HEK293 (cell line): ENCODE data around the gene GRID2.
"Not testable (repeated sequence)": the region's sequence is repeated elsewhere in the genome, so short reads cannot be mapped to it uniquely, and the experiment has no call there.

Source experiments
- CTCF ChIA-PET: fragments of 350-600 bp; formaldehyde crosslinking; extraction: SDS; loops from one replicate; lab custom pipeline; 2021; ENCODE audit warnings: antibody characterized with exemption; lab: Yijun Ruan, JAX
- POLR2A ChIA-PET: fragments of 300-600 bp; formaldehyde crosslinking; extraction: SDS; loops from one replicate; lab custom pipeline; 2020; ENCODE audit warnings: antibody characterized with exemption, inconsistent platforms; lab: Yijun Ruan, JAX
- H3K27ac ChIP-seq: fragments of 200-500 bp; sonication (Bioruptor generic); 2 replicates; pipeline ENCODE4 v1.5.1; 2014; ENCODE audit warnings: low read depth, low read length, control low read depth, inconsistent platforms; ENCODE audit errors: extremely low read depth
- H3K36me3 ChIP-seq, 2 experiments: fragments of 200-500 bp in 1 of 2; sonication (Bioruptor generic) in 1 of 2; 1 replicate in 1 of 2; 2 replicates in 1 of 2; pipeline ENCODE4 v1.5.1; 2014 to 2017; ENCODE audit warnings: inconsistent platforms in 2 of 2, low read length in 2 of 2; ENCODE audit not compliant: control insufficient read depth in 2 of 2, insufficient read depth in 1 of 2
- H3K4me1 ChIP-seq: fragments of 200-500 bp; sonication (Bioruptor generic); 2 replicates; pipeline ENCODE4 v1.5.1; 2014; ENCODE audit warnings: mild to moderate bottlenecking, low read length, inconsistent platforms; ENCODE audit not compliant: control insufficient read depth, insufficient read depth
- H3K4me3 ChIP-seq: 2 replicates; pipeline ENCODE4 v1.5.1; 2011; ENCODE audit warnings: low read depth, mild to moderate bottlenecking, control low read depth, low read length, moderate library complexity
- H3K9me3 ChIP-seq: fragments of 200-500 bp; sonication (Bioruptor generic); 2 replicates; pipeline ENCODE4 v1.5.1; 2014; ENCODE audit warnings: low read depth, low read length, inconsistent platforms; ENCODE audit not compliant: control insufficient read depth, insufficient read depth
- HOXD13 ChIP-seq: sonication (generic); formaldehyde crosslinking; IDR thresholded peaks from 2 replicates; pipeline ENCODE4 v1.8.0; 2022; ENCODE audit warnings: missing genetic modification reagents, borderline replicate concordance
- OVOL3 ChIP-seq: fragments of 450-650 bp; formaldehyde crosslinking; IDR thresholded peaks from 2 replicates; pipeline ENCODE4 v1.5.1; 2016; ENCODE audit warnings: missing biosample characterization, missing genetic modification characterization
- PRDM6 ChIP-seq: fragments of 450-650 bp; formaldehyde crosslinking; IDR thresholded peaks from 2 replicates; pipeline ENCODE4 v1.5.1; 2017; ENCODE audit warnings: missing biosample characterization, missing genetic modification characterization
- RBAK ChIP-seq: fragments of 450-650 bp; formaldehyde crosslinking; IDR thresholded peaks from 2 replicates; pipeline ENCODE4 v1.5.1; 2016; ENCODE audit warnings: missing biosample characterization, missing genetic modification characterization
- SCRT2 ChIP-seq: fragments of 450-650 bp; formaldehyde crosslinking; IDR thresholded peaks from 2 replicates; pipeline ENCODE4 v1.5.1; 2016; ENCODE audit warnings: missing biosample characterization, missing genetic modification characterization
- SP7 ChIP-seq: fragments of 450-650 bp; formaldehyde crosslinking; IDR thresholded peaks from 2 replicates; pipeline ENCODE4 v1.5.1; 2016; ENCODE audit warnings: missing biosample characterization, missing genetic modification characterization
- ZBTB26 ChIP-seq: fragments of 450-650 bp; formaldehyde crosslinking; optimal IDR thresholded peaks from 2 replicates; pipeline ENCODE3; 2016; ENCODE audit warnings: missing biosample characterization, mild to moderate bottlenecking, missing genetic modification characterization
- ZNF148 ChIP-seq: fragments of 450-650 bp; formaldehyde crosslinking; IDR thresholded peaks from 2 replicates; pipeline ENCODE4 v1.5.0; 2017; ENCODE audit warnings: missing biosample characterization, missing genetic modification characterization, borderline replicate concordance
- ZNF2 ChIP-seq: fragments of 450-650 bp; formaldehyde crosslinking; IDR thresholded peaks from 2 replicates; pipeline ENCODE4 v1.5.1; 2016; ENCODE audit warnings: missing biosample characterization, missing genetic modification characterization
- ZNF391 ChIP-seq: fragments of 450-650 bp; formaldehyde crosslinking; IDR thresholded peaks from 2 replicates; pipeline ENCODE4 v1.5.1; 2016; ENCODE audit warnings: low read depth, missing biosample characterization, missing genetic modification characterization, borderline replicate concordance
- ZNF48 ChIP-seq: fragments of 450-650 bp; formaldehyde crosslinking; IDR thresholded peaks from 2 replicates; pipeline ENCODE4 v1.5.1; 2016; ENCODE audit warnings: missing biosample characterization, missing genetic modification characterization
- ZNF513 ChIP-seq: fragments of 450-650 bp; IDR thresholded peaks from 2 replicates; pipeline ENCODE4 v1.5.1; 2018; ENCODE audit warnings: missing biosample characterization, missing genetic modification characterization
- ZNF624 ChIP-seq: fragments of 450-650 bp; formaldehyde crosslinking; IDR thresholded peaks from 2 replicates; pipeline ENCODE4 v1.5.1; 2017; ENCODE audit warnings: missing biosample characterization, missing genetic modification characterization
- ZNF658 ChIP-seq: fragments of 450-650 bp; formaldehyde crosslinking; IDR thresholded peaks from 2 replicates; pipeline ENCODE4; 2016; ENCODE audit warnings: missing biosample characterization, missing genetic modification characterization
- ZNF670 ChIP-seq: fragments of 450-650 bp; formaldehyde crosslinking; IDR thresholded peaks from 2 replicates; pipeline ENCODE4 v1.5.1; 2016; ENCODE audit warnings: missing biosample characterization, missing genetic modification characterization, low read depth
- ZNF692 ChIP-seq: fragments of 450-650 bp; formaldehyde crosslinking; IDR thresholded peaks from 2 replicates; pipeline ENCODE4 v1.5.1; 2016; ENCODE audit warnings: missing biosample characterization, missing genetic modification characterization

The GRID2 gene

GRCh38 chr4:93299118-93299517 is 995.4 kb downstream of the GRID2 start:
- no peaks in the 10 kb centered on the region for H3K36me3 ChIP-seq
- ChIA-PET CTCF (no interaction called here), POLR2A (no interaction called here)
- H3K27ac ChIP-seq = no peak overlapping the region
- TF ChIP-seq ZNF48 (no peak), SCRT2 (no peak), PRDM6 (tag by site-specific recombination) (no peak), ZNF391 (tag by site-specific recombination) (no peak), ZNF692 (no peak), ZNF670 (no peak), ZNF624 (tag by site-specific recombination) (no peak), HOXD13 (CRISPR knock-in tag) (no peak), ZNF2 (tag by site-specific recombination) (no peak), OVOL3 (tag by site-specific recombination) (no peak), RBAK (tag by site-specific recombination) (no peak), ZNF513 (no peak), ZNF148 (no peak), SP7 (no peak), ZNF658 (tag by site-specific recombination) (no peak), ZBTB26 (tag by site-specific recombination) (no peak)
- no peaks in the 10 kb centered on the region for H3K9me3 ChIP-seq
- no peak overlapping the region for H3K4me3 ChIP-seq
- no peaks in the 10 kb centered on the region for H3K4me1 ChIP-seq

GRCh38 chr4:93300780-93301555 is 997.2 kb downstream of the GRID2 start:
- CTCF ChIA-PET, H3K36me3 ChIP-seq, POLR2A ChIA-PET, H3K27ac ChIP-seq, H3K4me1 ChIP-seq, H3K9me3 ChIP-seq, H3K4me3 ChIP-seq: not testable (repeated sequence)
